ENCODE measurements around the gene MMGT1.

Gene MMGT1

DNA sequence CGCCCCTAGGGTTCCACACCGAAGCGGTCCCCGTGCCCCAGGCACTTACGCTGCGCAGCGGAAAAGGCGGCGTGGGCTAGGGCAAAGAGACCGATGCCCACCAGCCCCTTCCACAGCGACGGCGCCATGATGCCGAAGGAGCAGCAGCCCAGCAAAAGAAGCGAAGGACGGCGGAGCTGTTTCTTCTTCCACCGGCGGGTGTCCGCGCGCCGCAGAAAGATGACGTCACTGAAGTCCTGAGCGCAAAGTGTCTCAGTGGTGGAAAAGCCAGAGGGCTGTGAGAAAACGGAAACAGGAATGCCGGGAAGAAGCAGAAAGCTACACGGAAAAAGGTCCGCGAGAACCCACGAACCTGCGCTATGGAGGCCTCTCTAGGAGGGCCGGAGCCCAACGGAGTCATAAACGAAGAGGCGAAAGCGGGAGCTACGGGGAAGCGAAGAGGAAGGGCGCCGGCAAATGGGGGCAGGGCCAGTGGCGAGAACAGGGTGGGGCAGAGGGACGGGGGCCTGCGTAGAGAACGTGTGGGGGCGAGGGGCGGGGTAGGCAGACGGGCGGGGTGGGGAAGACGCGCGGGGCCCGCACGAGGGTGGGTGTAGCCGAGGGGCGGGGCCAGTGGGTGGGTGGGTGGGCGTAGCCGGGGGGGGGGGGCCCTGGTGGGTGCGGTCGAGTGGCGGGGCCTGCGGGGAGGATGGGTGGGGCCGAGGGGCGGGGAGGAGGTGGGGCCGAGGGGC, at the start of gene MMGT1:
Gene MMGT1 (minus strand): TSS at position 441 of the 731 bp plus-strand sequence. CDS start 313 bp downstream, at position 128.
- peak; percentile 85 for DNase-seq

DNA sequence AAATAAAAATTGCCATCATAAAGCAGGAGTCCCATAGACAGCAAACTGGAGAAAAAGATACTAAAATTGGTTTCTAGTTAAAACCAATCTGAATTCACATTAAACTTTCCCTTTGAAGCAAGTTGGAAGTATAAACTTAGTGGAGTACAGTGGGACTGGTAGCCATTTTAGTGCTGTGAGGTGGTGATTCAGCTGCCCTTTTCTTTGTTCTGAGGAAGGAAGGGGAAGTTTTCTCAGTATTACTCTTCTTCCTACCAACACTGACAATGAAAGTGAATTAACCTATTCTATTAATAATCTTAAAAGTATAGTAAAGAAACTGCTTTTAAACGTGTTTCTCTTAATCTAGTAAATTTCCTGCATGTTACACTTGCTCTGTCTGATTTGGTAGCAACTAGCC, 48.1 kb upstream of the MMGT1 start:
- DNase-seq, result no peak

DNA sequence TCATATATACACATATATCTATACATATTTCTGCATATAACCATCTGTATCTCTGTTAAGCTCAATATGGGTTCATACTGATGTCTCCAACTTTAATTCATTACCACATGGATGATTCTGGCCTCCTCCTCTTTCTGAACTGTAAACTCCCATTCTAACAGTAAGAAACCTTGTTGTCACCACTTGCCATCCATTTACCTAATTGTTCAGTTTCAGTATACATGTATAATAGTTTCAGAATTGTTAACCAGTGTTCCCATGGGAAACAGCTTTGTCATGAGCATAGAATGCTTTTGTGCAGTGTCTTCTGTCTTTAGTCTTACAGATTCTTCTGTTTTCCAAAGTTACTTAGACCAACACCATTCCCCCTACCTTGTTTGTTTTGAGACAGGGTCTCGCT, 47.4 kb upstream of the MMGT1 start:
- no peak for DNase-seq

DNA sequence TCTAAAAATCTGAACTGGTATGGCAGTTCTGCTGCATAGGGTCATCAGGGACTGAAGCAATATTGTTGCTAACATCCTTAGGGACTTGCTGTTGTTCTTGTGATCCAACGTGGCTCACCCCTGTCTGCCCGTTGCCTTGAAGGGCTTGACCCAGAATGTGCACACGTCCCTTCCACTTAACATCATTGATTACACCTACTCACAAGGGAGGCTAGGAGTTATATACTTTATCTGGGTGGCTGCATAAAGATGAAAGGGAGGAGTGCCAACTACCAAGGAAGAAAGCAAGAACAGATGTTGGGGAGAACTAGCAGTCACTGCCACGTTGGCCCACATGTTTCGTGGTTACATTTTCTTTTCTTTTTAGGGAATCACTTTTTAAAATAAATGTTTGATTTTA, 45.4 kb upstream of the MMGT1 start:
- DNase-seq, result no peak

DNA sequence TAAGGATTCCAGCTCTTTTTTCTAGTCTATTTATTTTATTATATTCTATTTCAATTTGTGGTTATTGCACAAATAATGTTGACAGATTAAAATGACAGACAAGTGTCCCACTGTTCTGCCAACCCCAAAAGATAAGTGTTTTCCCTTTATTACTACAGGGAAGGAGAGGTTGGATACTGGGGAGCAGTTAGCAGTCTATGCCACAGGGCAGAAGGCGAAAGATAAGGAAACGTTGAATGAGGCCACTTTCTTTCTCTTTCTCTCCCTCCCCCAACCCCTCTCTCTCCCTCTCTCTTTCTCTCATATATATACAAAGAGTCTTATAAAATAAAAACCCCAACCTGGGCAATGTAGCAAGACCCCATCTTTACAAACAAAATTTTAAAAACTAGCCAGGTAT, 43.1 kb upstream of the MMGT1 start:
- no peak for DNase-seq

DNA sequence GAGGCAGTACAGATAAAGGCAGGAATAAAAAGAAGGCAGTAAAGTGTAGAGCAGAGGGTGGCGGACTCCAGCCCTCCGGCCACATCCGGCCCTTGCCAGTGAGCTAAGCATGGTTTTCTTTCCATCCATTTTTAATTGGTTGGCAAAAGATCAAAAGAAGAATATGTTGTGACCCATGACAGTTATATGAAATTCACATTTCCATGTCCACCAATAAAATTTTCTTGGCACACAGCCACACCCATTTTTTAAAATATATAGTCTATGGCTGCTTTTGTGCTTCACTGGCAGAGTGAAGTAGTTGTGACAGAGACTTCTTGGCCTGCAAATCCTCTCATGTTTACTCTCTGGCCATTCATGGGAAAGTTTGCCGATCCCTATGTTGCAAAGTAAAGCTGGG, 41.2 kb upstream of the MMGT1 start:
- DNase-seq, result no peak

DNA sequence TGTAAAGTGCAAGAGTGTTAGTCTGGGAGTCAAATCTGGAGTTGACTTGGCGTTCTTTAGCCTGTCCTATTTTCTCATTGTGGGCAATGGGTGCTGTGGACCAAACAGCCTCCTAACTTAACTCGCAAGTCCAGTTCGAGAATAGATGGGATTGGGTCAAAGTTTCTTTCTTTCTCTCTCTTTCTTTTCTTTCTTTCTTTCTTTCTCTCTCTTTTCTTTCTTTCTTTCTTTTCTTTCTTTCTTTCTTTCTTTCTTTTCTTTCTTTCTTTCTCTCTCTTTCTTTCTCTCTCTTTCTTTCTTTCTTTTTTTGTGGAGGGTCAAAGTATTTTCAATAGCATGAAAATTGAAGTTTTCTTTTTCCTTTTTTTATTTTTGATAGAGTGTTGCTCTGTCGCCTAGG, 14.5 kb upstream of the MMGT1 start:
- DNase-seq, result no peak

DNA sequence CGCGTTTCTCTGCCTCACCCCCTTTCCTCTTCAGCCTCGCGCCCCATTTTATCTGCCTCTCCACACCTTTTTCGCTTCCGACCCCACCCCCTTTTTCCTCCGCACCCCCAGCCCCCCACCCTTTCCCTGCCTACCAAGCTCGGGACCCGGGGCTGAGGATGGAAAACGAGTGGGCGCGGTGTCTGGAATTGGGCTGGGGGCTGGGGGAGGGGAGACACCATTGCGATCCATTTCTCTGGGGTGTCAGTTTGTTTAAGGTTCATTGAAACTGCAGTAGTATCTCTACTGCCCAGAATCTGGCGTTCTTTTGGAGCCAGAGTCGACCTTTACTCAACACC, 12.2 kb upstream of the MMGT1 start:
- no peak for DNase-seq

DNA sequence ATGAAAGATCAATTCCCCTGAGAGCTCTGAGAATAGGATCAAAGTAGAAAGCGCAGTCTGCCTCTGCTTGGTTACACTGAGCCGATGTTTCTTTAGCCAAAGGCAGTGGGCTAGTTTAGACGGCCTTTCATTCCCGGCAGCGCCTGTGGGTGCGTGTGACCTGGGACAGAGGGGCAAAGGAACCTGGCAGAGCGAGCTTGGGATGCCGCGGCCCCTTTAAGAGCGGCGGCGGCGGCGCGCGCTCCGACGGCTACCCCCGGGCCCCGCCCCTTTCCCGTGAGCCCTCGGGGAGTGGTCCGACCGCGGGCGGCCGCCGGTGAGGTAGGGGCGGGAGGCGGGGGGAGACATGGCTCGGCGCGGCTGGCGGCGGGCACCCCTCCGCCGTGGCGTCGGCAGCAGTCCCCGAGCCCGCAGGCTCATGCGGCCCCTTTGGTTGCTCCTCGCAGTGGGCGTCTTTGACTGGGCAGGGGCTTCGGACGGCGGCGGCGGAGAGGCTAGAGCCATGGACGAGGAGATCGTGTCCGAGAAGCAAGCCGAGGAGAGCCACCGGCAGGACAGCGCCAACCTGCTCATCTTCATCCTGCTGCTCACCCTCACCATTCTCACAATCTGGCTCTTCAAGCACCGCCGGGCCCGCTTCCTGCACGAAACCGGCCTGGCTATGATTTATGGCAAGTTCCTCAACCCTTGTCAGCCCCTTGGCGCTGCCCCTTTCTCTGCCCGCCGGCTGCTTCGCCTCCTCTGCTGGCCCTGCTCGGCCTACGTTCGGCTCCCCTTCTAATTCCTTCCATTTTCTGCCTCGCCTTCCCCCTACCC, 11.6 kb upstream of the MMGT1 start, which contains the start of gene SLC9A6:
Gene SLC9A6 (plus strand): TSS at position 279 of the 816 bp plus-strand sequence. CDS start 224 bp downstream, at position 503.
- peak; percentile 70 for DNase-seq

DNA sequence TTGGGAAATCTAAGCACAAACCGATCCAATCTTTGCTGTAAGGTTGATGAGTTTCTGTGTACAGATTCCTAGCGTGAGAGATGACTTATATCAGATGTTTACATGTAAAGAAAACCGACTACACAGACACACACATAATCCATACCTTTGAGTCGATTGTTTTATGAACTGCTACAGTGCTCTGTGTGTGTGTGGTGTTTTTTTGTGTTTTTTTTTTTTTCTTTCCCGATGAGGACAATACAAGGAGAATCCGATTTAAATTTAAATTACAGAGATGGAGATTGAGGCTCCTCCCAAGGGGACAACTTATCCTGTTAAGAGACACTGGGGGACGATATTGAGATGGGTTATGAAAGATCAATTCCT, 11.0 kb upstream of the MMGT1 start:
- DNase-seq, result no peak

DNA sequence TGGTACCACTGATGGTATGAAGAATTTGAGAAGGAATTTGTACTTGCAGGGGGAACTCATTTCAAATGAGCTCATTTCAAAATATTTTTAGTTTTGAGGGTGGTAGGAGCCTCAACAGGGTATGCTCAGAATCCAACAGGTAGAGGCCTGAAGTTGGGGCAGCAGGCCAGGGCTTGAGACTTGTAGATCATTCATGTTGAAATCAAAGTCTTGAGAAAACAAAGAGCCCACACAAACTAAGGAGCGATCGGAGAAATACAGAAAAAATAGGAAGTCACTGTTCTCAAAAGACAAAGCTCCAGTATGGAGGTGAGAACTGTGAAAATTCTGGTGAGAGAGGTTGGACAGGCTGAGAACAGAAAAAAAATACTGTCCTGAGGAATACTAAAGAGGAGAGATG, 10.5 kb upstream of the MMGT1 start:
- DNase-seq, result no peak

DNA sequence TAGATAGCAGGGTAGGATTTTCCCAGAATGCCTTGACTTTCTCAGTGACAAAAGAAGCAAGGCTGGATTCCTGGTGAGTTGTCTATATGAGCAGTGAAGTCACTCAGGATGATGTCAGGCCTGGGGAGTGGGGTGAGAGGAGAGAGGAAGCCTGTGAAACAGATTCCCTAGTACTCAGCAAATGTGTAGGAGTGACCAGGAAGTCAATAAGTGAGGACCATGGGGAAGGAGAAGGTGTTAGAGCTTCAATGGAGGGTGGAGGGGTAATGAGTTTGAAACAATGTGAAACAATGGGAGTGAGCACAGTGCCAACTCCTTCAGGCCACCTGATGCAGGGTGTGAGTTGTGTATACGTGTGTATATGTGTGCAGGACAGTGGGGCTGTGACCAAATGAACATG, 9.1 kb upstream of the MMGT1 start:
- DNase-seq, result no peak

DNA sequence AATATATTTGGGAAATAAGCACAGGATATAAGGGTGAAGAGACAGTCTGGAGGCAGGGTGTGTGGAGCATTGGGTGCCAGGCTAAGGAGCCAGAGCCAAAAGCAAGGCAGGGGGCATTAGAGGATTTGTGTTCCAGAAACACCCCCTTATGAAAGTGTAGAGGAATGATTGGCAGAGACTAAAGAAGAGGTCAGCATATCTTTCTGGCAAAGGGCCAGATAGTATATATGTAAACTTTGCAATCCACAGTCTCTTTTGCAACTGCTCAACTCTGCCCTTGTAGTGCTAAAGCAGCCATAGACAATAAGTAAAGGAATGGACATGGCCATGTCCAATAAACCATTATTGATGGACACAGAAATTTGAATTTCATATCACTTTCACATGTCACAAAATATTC, 7.9 kb upstream of the MMGT1 start:
- DNase-seq, result no peak

DNA sequence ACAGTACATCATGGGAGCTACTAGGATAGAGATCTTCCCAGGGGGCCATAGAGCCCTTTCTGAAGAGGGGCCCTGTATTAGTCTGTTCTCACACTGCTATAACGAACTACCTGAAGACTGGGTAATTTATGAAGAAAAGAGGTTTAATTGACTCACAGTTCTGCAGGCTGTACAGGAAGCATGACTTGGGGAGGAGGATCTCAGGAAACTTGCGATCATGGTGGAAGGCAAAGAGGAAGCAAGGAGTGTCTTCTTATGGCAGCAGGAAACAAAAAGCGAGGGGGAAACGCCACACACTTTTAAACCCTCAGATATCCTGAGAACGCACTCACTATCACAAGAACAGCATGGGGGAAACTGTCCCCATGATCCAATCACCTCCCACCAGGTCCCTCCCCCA, 7.2 kb upstream of the MMGT1 start:
- DNase-seq, result no peak

DNA sequence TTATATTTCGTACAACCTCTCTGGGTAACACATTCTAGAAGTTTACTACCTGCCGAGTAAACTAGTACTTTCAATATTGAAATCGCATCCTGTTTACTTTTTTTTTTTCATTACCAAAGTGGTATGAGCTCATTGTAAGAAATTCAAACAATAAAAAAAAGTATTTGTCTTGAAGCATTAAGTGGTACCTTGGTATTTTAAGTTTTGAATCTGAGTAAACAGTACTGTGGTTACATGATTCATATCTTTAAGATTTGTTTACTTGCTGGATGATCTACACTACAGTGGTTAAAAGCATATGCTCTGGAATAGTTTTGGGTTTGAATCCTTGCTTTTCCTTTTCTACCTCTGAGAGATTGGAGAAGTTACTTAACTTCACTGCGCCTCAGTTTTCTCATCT, 3.8 kb upstream of the MMGT1 start:
- no peak for DNase-seq

DNA sequence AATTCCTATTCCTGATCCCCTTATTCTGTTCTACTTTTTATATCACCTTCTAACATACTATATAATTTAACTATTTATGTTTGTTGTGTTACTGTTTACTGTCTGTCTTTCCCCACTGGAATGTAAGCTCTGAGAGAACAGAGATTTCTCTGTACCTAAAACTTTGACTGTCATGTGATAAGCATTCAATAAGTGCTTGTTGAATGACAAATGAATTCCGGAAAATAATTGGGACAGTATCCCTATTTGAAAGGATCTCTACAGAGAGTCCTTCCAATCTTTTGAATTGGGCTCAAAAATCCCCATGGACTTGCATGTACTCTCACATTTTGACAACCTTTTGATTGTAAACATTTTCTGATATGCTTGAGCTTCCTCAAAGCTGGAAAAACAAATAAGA, 1.6 kb upstream of the MMGT1 start:
- DNase-seq, result no peak

DNA sequence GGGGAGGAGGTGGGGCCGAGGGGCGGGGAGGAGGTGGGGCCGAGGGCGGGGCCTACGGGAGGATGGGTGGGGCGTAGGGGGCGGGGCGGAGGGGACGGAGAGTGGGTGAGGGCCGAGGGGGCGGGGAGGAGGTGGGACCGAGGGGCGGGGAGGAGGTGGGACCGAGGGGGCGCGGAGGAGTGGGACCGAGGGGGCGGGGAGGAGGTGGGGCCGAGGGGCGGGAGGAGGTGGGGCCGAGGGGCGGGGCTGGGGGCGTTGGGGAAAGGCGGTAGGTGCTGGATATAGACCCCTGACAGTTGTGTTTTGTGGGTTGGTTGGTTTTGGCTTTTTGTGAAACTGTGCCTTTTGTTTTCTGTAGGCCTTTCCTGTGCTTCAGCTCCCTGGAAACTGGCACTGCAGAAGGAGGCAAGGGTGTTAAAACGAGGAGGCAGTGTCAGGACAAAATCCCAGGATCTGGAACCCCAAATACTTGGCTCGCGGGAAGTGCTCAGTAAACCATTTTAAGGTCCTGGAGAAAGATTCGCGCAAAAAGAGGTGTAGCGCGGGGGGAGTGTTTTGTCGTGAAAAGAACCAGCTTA, 580 bp upstream of the MMGT1 start:
- DNase-seq, result peak; percentile 80

DNA sequence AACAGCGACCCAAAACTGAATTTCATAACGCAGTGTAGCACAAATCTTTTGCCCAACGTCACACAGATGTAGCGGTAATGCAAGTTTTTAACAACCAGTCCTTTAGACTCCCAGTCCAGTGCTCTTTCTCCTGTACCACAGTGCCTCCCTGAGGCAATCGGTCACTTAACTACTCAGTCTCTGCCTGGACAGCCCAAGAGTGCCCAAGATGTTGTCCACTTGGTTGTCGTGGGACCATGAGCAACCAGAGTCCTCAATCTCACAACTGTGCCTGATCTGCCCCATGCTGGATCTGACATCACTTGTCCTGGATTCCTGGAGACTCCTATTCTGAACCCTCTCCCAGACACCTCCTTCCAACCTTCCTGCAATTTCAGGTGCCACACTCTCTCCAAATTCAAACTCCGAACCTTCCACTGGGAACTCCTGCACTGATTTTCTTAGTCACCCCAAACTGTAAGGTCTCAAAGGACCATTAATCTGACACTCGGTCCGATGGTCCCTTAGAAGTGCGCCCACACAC, 702 bp downstream of the MMGT1 start:
- DNase-seq, result no peak

DNA sequence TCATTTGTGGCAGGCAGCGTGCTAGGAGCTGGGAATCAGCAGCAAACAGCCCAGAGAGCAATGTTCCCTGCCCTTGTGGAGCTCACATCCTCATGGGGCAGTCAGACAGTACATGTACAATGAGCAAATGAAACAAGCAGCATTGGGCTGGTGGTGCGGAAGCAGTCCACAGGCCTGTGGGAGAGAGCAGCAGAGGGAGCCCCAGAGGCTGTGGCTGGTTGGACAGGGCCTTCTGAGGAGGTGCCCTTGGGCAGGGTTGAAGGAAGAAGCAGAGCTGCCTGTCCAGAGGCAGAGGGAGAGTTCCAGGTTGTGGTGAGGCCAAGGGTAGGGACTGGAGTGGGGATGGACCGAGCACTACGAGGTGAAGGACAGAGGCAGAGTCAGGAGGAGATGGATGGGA, 22.5 kb downstream of the MMGT1 start:
- no peak for DNase-seq

DNA sequence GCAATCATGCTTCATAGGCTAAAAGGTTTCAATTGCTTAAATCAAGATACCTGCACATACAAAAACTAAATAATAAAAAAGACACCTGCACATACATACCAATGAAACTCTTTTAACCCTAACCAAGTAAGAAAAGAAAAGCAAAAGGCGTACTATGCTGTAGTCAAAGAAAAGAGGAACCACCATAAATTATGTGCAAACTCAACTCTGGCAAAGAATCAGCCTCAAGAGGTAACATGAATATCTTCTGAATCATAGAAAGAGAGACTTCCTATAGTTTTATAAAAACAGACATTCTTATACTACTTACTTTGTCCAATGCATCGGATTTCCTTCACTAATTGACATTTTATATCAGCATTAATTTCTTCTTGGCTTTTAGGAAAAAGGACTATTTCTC, 29.3 kb downstream of the MMGT1 start:
- no peak for DNase-seq

DNA sequence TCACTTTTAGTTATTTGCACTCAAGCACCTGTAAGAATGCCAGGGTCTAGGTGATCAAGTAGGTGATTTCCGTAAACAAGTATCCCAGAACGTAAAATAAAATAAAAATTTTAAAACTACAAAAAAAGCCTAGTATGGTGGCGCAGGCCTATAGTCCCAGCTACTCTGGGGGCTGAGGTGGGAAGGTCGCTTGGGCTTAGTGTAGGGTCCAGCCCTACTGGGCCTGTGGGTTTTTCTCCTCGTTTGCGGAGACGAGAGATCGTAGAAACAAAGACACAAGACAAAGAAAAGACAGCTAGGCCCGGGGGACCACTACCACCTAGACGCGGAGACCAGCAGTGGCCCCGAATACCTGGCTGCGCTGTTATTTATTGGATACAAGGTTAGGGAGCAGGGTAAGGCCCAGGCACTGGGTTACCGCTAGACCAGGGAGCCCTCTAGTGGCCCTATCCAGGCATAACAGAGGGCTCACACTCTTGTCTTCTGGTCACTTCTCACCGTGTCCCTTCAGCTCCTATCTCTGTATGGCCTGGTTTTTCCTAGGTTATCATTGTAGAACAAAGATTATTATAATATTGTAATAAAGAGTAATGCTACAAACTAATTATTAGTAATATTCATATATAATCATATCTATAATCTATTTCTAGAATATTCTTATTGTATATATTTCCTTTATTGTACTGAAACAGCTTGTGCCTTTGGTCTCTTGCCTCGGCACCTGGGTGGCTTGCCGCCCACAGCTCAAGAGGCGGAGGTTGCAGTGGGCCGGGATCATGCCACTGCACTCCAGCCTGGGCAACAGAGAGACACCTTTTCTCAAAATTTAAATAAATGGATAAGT, 41.9 kb downstream of the MMGT1 start:
- DNase-seq, result peak; percentile 28

DNA sequence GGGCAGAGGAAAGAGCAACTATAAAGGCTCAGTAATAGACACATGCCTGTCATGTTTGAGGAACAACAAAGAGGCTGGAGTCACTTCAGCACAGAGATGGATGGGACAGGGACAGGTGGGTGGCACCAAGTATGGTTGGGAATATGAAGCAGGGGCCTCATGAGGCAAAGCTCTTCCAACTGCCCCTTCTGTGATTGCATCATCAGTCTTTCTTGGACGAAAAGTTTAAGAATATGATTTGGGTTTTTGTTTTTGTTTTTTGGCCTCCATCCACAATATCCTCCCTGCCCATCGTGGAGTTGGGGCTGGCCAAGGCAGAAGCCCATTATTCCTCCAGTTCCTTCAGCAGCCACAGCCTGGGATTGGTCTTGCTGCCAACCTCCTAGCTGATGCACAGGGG, 45.9 kb downstream of the MMGT1 start:
- no peak for DNase-seq

DNA sequence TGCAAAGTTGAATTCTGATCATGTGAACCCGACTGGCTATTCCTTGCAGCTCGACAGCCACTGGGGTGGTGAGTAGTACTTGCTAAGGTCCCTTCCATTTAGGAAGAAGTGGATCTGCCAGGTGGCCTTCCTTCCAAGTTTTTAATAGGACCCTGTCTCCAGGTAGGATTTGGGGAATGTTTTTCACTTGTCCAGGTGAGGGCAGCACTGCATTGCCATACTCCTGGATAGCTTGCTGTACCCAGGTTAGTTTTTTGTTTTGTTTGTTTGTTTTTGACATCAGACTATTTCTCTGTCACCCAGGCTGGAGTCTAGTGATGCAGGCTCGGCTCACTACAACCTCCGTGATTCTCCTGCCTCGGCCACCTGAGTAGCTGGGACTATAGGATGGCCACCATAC, 50.4 kb downstream of the MMGT1 start:
- peak; percentile 1 for DNase-seq
